Measurements from ENCODE around the gene NCF2.

DNA sequence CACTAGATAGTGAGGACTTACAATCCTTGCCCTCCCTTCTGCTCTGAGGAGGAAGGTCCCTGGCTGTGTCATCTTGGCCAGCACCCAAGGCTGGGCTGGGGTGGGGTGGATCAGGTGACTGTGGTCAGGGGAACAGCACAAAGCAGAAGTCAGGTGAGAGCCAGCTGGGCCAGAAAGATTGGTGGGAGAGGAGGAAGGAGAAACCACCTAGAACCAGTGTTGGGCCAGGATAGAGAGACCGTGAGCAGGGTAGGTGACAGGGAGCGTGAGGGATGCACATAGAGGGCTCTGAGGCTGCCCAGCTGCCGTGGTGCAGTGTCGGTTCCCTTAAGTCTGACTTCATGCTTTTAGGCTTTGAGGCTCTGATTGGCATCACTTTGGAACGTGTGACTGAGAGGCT is 22.7 kb downstream of the NCF2 start:
- TF ChIP-seq, protein P1, sequence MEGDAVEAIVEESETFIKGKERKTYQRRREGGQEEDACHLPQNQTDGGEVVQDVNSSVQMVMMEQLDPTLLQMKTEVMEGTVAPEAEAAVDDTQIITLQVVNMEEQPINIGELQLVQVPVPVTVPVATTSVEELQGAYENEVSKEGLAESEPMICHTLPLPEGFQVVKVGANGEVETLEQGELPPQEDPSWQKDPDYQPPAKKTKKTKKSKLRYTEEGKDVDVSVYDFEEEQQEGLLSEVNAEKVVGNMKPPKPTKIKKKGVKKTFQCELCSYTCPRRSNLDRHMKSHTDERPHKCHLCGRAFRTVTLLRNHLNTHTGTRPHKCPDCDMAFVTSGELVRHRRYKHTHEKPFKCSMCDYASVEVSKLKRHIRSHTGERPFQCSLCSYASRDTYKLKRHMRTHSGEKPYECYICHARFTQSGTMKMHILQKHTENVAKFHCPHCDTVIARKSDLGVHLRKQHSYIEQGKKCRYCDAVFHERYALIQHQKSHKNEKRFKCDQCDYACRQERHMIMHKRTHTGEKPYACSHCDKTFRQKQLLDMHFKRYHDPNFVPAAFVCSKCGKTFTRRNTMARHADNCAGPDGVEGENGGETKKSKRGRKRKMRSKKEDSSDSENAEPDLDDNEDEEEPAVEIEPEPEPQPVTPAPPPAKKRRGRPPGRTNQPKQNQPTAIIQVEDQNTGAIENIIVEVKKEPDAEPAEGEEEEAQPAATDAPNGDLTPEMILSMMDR (conservative IDR thresholded peaks at IDR 0.05; ENCODE audit: low read depth, low read length) = no peak
- no peak for TF ChIP-seq EZH2 (IDR thresholded peaks at IDR 0.05; ENCODE audit: low read length, unreplicated experiment)

Measured in PC-3 (cell line).